Smooth muscle cell (in vitro differentiated cells): ENCODE measurements around the gene CNTFR. TPM values are rescaled to one million over a fixed set of nuclear protein-coding genes. Genes with fewer than 3 reads are reported as not detected.

ENCODE experiments used
- DNase-seq: peaks from one replicate; lab custom pipeline; 2025; ENCODE audit not compliant: unreplicated experiment; lab: John Stamatoyannopoulos, UW
- H2AFZ ChIP-seq: fragments of 200-600 bp; sonication (generic); 2 replicates; pipeline ENCODE4 v1.6.0; 2016; ENCODE audit warnings: antibody characterized with exemption, low read depth, mild to moderate bottlenecking
- H3F3A ChIP-seq: fragments of 200-600 bp; sonication (generic); 2 replicates; pipeline ENCODE4 v1.6.0; 2017; ENCODE audit warnings: antibody characterized with exemption, low read depth
- H3K27ac ChIP-seq: fragments of 200-600 bp; sonication (generic); 2 replicates; pipeline ENCODE4 v1.5.1; 2016; ENCODE audit warnings: low read depth, mild to moderate bottlenecking
- H3K27me3 ChIP-seq: fragments of 200-600 bp; sonication (generic); 2 replicates; pipeline ENCODE4 v1.6.1; 2016; ENCODE audit warnings: low read depth, mild to moderate bottlenecking
- H3K36me3 ChIP-seq: fragments of 200-600 bp; sonication (generic); 2 replicates; pipeline ENCODE4 v1.5.1; 2016; ENCODE audit warnings: low read depth
- H3K4me1 ChIP-seq: fragments of 200-600 bp; sonication (generic); 2 replicates; pipeline ENCODE4 v1.5.1; 2016; ENCODE audit warnings: low read depth
- H3K4me2 ChIP-seq: fragments of 200-600 bp; sonication (generic); 2 replicates; pipeline ENCODE4 v1.6.0; 2016; ENCODE audit warnings: mild to moderate bottlenecking
- H3K4me3 ChIP-seq: fragments of 200-600 bp; sonication (generic); 2 replicates; pipeline ENCODE4 v1.5.1; 2016; ENCODE audit warnings: mild to moderate bottlenecking
- H3K79me2 ChIP-seq: fragments of 200-600 bp; sonication (generic); 2 replicates; pipeline ENCODE4 v1.6.0; 2016; ENCODE audit warnings: low read depth, mild to moderate bottlenecking
- H3K9ac ChIP-seq: fragments of 200-600 bp; sonication (generic); 2 replicates; pipeline ENCODE4 v1.6.0; 2016; ENCODE audit warnings: low read depth
- H3K9me3 ChIP-seq: fragments of 200-600 bp; sonication (generic); replicated peaks from 2 replicates; pipeline ENCODE4 v1.5.1; 2016; ENCODE audit warnings: low read depth
- H4K20me1 ChIP-seq: fragments of 200-600 bp; sonication (generic); 2 replicates; pipeline ENCODE4 v1.6.0; 2016; ENCODE audit warnings: low read depth
- WGBS: methylation state at CpG from one replicate; pipeline ENCODE4 v1.1.7; 2016; ENCODE audit warnings: low lambda C conversion rate; 5-methylcytosine and 5-hydroxymethylcytosine counted together
- polyA plus RNA-seq: library from polyadenylated mRNA; unstranded; fragments of >200 nt; fragmentation: Nextera tagmentation; extraction: Ambion mirVana; gene quantifications from 2 replicates; pipeline ENCODE4 v1.2.1, GENCODE V29; 2016
- total RNA-seq: library from RNA; depleted of rRNA; stranded (reverse); fragments of >200 nt; gene quantifications from 2 replicates; pipeline ENCODE4 v1.2.3, GENCODE V29; 2014
- TF ChIP-seq, protein P1 (sequence below): fragments of 200-600 bp; sonication (generic); IDR thresholded peaks from 2 replicates; pipeline ENCODE4 v1.5.1; 2017; ENCODE audit warnings: borderline replicate concordance, mild to moderate bottlenecking, antibody characterized with exemption; ENCODE audit not compliant: insufficient read depth, poor library complexity, severe bottlenecking

CNTFR gene
- total and polyA plus RNA-seq, 2 experiments from 2014 or later = 4.3 to 16.4 TPM

DNA sequence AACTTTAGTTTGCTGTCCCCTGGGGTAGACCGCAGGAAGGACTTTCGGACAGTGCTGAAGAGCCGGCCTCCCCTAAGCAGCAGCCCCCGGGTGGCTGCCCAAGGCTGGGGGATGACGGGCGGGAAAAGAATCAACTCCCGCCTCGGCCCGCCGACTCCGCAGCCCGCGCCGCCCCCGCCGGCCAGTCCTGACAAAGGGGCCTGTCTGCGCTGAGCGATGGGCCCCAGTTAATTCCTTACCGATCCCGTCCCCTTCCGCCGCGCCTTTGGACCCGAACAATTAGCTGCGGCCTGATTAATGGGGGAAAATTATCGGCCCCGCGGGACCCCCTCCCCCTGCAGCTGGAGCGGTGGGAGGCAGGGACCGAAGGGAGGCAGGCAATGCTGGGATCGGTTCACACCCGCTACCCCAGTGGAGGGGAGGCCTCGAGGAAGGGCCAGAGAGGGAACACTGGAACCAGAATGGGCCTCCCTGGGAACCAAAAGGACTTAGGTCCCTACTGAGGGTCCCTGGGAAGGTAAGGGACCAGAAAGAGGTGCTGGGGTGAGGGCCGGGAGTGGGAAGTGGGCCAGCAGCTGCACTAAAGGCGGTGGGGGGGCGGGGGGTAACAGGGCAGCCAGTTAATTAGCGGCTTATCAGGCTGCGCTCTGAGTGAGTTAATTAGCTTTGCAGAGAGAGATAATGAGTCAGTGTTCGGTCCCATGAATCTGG, 35.1 kb upstream of the CNTFR start:
- Histone ChIP-seq H3K79me2 (no peaks in the 10 kb centered on the region), H3K4me1 (peaks cover 27% of the 10 kb centered on the region)
- whole genome bisulfite sequencing = 24% methylated on average over 37 of the region's 39 CpGs

DNA sequence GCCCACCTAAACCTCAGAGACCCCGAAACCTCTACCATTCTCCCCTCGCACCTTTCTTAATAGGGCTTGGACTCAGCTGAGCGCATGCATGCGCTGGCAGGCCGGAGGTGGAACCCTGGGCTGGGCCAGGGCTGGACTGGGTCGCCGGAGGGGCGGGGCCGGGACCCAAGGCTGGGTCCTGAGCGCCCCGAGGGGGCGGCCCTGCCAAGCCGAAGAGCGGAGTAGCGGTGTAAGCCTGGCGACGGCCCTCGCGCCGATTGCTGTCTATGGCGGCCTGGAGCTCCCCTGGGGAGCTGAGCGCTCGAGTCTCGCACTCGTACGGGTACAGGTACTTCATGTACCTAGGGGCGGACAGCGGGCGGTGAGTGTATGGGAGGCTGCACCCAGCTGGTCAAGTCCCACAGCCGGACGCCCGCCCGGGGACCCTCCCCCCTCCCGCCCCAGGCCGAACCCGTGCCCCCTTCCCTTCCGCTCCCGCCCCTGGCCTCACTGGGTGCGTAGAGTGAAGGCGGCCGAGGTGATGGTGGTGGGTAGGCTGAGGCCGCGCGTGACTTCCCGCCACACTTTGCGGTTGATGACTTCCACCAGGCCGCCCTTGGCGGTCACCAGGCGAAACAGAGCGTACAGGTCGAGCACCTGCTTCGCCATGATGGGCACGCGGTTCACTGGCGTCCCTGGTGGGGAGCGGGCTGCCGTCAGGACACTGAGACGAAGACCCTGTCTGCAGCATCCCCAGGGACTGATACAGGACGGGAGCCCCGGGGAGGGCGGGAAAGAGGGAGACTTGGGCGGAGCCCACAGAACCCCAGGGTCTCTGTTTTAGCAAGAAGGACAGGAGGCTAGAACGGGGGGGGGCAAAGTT, 34.1 kb upstream of the CNTFR start:
- Histone ChIP-seq H4K20me1 (no peaks in the 10 kb centered on the region), H3K9me3 (no peaks in the 10 kb centered on the region), H3K36me3 (no peaks in the 10 kb centered on the region), H3K4me2 (no peak overlapping the region), H3K27ac (no peak overlapping the region), H3K4me1 (peaks cover 22% of the 10 kb centered on the region), H3K79me2 (no peaks in the 10 kb centered on the region), H3K9ac (no peak overlapping the region), H3K4me3 (no peak overlapping the region), H2AFZ (no peak overlapping the region), H3K27me3 (peaks cover 49% of the 10 kb centered on the region), H3F3A (no peaks in the 10 kb centered on the region)
- DNase-seq = no peak
- TF ChIP-seq, protein P1, sequence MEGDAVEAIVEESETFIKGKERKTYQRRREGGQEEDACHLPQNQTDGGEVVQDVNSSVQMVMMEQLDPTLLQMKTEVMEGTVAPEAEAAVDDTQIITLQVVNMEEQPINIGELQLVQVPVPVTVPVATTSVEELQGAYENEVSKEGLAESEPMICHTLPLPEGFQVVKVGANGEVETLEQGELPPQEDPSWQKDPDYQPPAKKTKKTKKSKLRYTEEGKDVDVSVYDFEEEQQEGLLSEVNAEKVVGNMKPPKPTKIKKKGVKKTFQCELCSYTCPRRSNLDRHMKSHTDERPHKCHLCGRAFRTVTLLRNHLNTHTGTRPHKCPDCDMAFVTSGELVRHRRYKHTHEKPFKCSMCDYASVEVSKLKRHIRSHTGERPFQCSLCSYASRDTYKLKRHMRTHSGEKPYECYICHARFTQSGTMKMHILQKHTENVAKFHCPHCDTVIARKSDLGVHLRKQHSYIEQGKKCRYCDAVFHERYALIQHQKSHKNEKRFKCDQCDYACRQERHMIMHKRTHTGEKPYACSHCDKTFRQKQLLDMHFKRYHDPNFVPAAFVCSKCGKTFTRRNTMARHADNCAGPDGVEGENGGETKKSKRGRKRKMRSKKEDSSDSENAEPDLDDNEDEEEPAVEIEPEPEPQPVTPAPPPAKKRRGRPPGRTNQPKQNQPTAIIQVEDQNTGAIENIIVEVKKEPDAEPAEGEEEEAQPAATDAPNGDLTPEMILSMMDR = no peak
- 90% methylated on average over 50 of the region's 63 CpGs for WGBS

More for the DNA sequence above, 35.1 kb upstream of the CNTFR start:
- no peak for DNase-seq
- Histone ChIP-seq H3K27me3 (peaks cover 59% of the 10 kb centered on the region), H3K9ac (no peak overlapping the region), H3F3A (no peaks in the 10 kb centered on the region), H3K36me3 (no peaks in the 10 kb centered on the region), H3K27ac (no peak overlapping the region), H2AFZ (peak overlapping the region; percentile 62), H3K4me3 (no peak overlapping the region), H3K4me2 (peak overlapping the region; percentile 40), H3K9me3 (no peaks in the 10 kb centered on the region), H4K20me1 (no peaks in the 10 kb centered on the region)
- TF ChIP-seq, protein P1 = no peak

DNA sequence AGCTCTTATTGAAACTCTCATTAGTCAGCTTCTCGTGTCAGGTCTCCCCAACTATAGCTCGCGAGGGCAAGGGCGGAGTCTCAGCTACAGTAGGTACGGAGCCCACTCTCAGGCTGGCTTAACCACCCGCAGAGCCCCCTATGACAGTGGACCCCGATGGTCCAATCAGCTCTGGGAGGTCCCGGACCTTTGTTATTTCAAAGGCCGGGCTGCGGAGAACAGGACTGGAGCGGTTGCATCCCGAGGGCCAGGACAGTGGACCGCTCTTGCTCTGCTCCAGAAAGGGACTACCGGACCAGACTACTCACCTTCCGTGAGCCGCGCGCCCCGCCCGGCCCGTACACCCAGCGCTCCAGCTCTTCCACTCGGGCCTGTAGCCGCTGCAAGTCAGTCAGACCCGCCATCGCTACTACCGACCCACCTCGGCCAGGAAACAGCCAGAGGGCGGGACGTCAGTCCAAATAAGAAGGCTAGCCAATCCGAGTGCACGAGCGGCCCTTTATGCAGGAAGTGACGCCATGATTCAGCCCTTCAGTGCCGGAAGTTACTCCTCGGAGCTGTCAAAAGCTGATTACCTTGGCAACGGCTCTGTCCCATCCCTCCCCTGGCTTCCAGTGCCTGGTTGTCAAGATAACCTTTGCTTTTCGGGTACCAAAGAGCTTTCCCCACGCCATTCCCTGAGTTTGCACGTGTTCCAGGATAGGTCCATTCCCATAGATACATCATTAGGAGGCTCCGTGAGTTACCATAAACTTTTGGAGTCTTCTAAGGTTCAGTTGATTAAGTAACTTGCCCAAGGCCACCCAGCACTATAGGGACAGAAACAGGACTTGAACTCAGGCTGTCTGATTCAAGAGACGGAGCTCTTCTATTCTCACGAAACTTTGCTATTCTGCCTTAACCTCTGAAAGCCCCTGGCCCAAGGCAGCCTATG, 30.8 kb upstream of the CNTFR start, which contains the start of gene DCTN3:
DCTN3 (minus strand) TSS at position 435 of the 934 bp plus-strand sequence; CDS start at position 404, 31 bp downstream.
- H3K27ac ChIP-seq = no peak within 1 kb of the TSS
- 9% methylated on average over 43 of the region's 43 CpGs for WGBS
- peak within 1 kb of the TSS; percentile 87 for H3K9ac ChIP-seq
- peak within 1 kb of the TSS; percentile 79 for H3K4me3 ChIP-seq
- peaks cover 3% of the 10 kb centered on the region for H3K36me3 ChIP-seq
- peak within 1 kb of the TSS; percentile 96 for H3K4me2 ChIP-seq
- H3F3A ChIP-seq = no peaks in the 10 kb centered on the region
- TF ChIP-seq, protein P1 = no peak
- peaks cover 16% of the 10 kb centered on the region for H3K27me3 ChIP-seq
- peak within 1 kb of the TSS; percentile 98 for H2AFZ ChIP-seq
- peak; percentile 42 for DNase-seq
- peaks cover 13% of the 10 kb centered on the region for H3K4me1 ChIP-seq
- no peaks in the 10 kb centered on the region for H4K20me1 ChIP-seq
- no peaks in the 10 kb centered on the region for H3K79me2 ChIP-seq
- no peaks in the 10 kb centered on the region for H3K9me3 ChIP-seq
